MM.1S (cell line): ENCODE results near the gene HSDL1.

Source experiments
- DNase-seq: peaks from one replicate; pipeline ENCODE4 v3.0.0-alpha.2; 2015
- H2AFZ ChIP-seq: fragments of 300-600 bp; sonication (generic); 2 replicates; pipeline ENCODE4 v1.6.0; 2016; ENCODE audit warnings: antibody characterized with exemption, low read length
- H3F3A ChIP-seq: fragments of 300-600 bp; sonication (generic); 2 replicates; pipeline ENCODE4 v1.6.1; 2016; ENCODE audit warnings: mild to moderate bottlenecking, antibody characterized with exemption, low read length, moderate library complexity, mixed read lengths; ENCODE audit not compliant: insufficient read depth
- H3K27ac ChIP-seq: fragments of 300-600 bp; sonication (generic); 2 replicates; pipeline ENCODE4 v1.5.1; 2016; ENCODE audit warnings: mild to moderate bottlenecking, low read length
- H3K27me3 ChIP-seq: fragments of 300-600 bp; sonication (generic); replicated peaks from 2 replicates; pipeline ENCODE4 v1.6.0; 2016; ENCODE audit warnings: low read length; ENCODE audit not compliant: insufficient read depth
- H3K36me3 ChIP-seq: fragments of 300-600 bp; sonication (generic); replicated peaks from 2 replicates; pipeline ENCODE4 v1.6.1; 2016; ENCODE audit warnings: mild to moderate bottlenecking, low read length, mixed read lengths; ENCODE audit not compliant: insufficient read depth
- H3K4me1 ChIP-seq: fragments of 300-600 bp; sonication (generic); 2 replicates; pipeline ENCODE4 v1.6.1; 2016; ENCODE audit warnings: low read length, mixed read lengths
- H3K4me2 ChIP-seq: fragments of 300-600 bp; sonication (generic); 2 replicates; pipeline ENCODE4 v1.6.0; 2016; ENCODE audit warnings: low read depth, low read length
- H3K4me3 ChIP-seq: fragments of 300-600 bp; sonication (generic); 2 replicates; pipeline ENCODE4 v1.5.1; 2016; ENCODE audit warnings: low read length, mixed read lengths
- H3K79me2 ChIP-seq: fragments of 300-600 bp; sonication (generic); 2 replicates; pipeline ENCODE4 v1.6.1; 2016; ENCODE audit warnings: mixed run types, low read length, mixed read lengths
- H3K9ac ChIP-seq: fragments of 300-600 bp; sonication (generic); 2 replicates; pipeline ENCODE4 v1.6.1; 2016; ENCODE audit warnings: low read length, mixed read lengths
- H3K9me2 ChIP-seq: fragments of 300-600 bp; sonication (generic); replicated peaks from 2 replicates; pipeline ENCODE4 v1.6.1; 2016; ENCODE audit warnings: mild to moderate bottlenecking, low read length, mixed read lengths; ENCODE audit not compliant: insufficient read depth
- H3K9me3 ChIP-seq: fragments of 300-600 bp; sonication (generic); replicated peaks from 2 replicates; pipeline ENCODE4 v1.6.1; 2016; ENCODE audit warnings: mild to moderate bottlenecking, low read length, mixed read lengths; ENCODE audit not compliant: insufficient read depth
- H4K20me1 ChIP-seq: fragments of 300-600 bp; sonication (generic); 2 replicates; pipeline ENCODE4 v1.6.1; 2016; ENCODE audit warnings: mild to moderate bottlenecking, low read length, moderate library complexity, mixed read lengths; ENCODE audit not compliant: insufficient read depth
- EZH2 ChIP-seq: fragments of 300-600 bp; sonication (generic); optimal IDR thresholded peaks from 2 replicates; pipeline ENCODE3; 2017; ENCODE audit warnings: low read depth, mild to moderate bottlenecking, antibody characterized with exemption, low read length, mixed read lengths
- EZH2phosphoT487 ChIP-seq: fragments of 300-600 bp; sonication (generic); IDR thresholded peaks from 2 replicates; pipeline ENCODE4 v1.6.1; 2018; ENCODE audit warnings: antibody characterized with exemption, low read length
- TF ChIP-seq, protein P1 (sequence below): fragments of 300-600 bp; sonication (generic); IDR thresholded peaks from 2 replicates; pipeline ENCODE4 v1.5.1; 2016; ENCODE audit warnings: antibody characterized with exemption, low read length, mixed read lengths

The HSDL1 gene

DNA sequence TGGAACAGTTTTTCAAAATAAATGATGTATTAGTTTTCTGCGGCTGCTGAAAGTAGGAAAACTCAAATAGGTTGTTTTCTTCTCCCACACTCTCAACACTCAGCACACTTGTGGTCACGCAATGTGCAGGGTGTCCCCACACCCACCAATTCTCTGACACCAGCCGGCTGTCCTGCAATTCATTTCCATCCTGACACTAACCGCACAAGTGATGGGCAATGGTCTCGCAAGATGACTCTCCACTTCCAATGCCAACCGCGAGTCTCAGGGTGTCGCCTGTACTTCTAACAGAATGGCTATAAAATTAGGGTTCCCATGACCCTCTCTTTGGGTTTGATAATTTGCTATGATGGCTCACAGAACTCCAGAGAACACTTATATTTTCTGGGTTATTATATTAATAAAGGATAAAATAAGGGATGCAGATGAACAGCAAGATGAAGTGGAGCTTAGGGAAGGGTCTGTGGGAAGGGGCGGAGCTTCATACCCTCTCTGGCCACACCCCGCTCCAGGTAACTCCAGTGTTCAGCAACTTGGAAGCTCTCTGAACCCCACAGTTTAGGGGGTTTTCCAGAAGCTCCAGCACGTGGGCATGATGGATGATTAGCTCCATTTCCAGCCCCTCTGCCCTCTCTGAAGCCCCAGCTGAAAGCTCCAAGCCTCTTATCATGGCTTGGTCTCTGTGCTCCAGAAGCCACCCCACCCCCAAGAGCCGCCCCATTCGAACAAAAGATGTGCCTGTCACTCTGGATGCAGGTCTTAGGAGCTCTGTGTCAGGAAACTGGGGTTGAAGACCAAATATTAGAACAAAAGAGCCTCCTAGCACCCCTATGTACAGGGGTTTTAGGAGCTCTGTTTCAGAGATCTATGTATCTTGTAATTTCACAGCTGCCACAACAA is 22.1 kb upstream of the HSDL1 start:
- Histone ChIP-seq H3K27ac (no peak overlapping the region), H3K36me3 (no peaks in the 10 kb centered on the region), H4K20me1 (no peaks in the 10 kb centered on the region), H3K9me2 (no peaks in the 10 kb centered on the region), H3K9ac (no peak overlapping the region), H3K4me2 (no peak overlapping the region), H3K79me2 (no peaks in the 10 kb centered on the region), H3K9me3 (no peaks in the 10 kb centered on the region), H3F3A (no peaks in the 10 kb centered on the region), H3K27me3 (no peaks in the 10 kb centered on the region), H3K4me1 (no peaks in the 10 kb centered on the region), H3K4me3 (no peak overlapping the region), H2AFZ (no peak overlapping the region)
- DNase-seq: no peak
- no peak for TF ChIP-seq EZH2
- TF ChIP-seq, protein P1, sequence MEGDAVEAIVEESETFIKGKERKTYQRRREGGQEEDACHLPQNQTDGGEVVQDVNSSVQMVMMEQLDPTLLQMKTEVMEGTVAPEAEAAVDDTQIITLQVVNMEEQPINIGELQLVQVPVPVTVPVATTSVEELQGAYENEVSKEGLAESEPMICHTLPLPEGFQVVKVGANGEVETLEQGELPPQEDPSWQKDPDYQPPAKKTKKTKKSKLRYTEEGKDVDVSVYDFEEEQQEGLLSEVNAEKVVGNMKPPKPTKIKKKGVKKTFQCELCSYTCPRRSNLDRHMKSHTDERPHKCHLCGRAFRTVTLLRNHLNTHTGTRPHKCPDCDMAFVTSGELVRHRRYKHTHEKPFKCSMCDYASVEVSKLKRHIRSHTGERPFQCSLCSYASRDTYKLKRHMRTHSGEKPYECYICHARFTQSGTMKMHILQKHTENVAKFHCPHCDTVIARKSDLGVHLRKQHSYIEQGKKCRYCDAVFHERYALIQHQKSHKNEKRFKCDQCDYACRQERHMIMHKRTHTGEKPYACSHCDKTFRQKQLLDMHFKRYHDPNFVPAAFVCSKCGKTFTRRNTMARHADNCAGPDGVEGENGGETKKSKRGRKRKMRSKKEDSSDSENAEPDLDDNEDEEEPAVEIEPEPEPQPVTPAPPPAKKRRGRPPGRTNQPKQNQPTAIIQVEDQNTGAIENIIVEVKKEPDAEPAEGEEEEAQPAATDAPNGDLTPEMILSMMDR: no peak
- TF ChIP-seq EZH2phosphoT487: no peak

DNA sequence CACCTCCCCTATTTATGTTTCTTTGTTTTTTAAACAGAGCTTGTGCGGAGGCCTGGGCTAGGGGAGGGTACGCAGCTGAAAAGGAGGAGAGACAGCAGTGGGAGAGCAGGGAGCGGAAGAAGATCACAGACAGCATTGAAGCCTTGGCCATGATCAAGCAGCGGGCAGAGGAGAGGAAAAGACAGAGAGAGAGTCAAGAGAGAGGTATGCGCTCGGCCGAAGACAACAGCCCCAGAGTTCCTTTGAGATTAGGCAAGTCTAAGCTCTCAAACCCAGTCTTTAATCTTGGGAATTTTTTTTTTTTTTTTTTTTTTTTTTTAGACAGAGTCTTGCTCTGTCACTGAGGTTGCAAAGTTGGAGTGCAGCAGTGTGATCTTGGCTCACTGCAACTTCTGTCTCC is 20.8 kb upstream of the HSDL1 start:
- H3K9me2 ChIP-seq: no peaks in the 10 kb centered on the region
- H4K20me1 ChIP-seq: no peaks in the 10 kb centered on the region
- no peaks in the 10 kb centered on the region for H3K4me1 ChIP-seq
- no peak overlapping the region for H2AFZ ChIP-seq
- H3K79me2 ChIP-seq: no peaks in the 10 kb centered on the region
- H3K27me3 ChIP-seq: no peaks in the 10 kb centered on the region
- H3K4me2 ChIP-seq: no peak overlapping the region
- no peak for DNase-seq
- TF ChIP-seq EZH2phosphoT487 (no peak), EZH2 (no peak)
- TF ChIP-seq, protein P1: no peak
- H3K27ac ChIP-seq: no peak overlapping the region
- H3K9ac ChIP-seq: no peak overlapping the region
- no peaks in the 10 kb centered on the region for H3K9me3 ChIP-seq
- H3F3A ChIP-seq: no peaks in the 10 kb centered on the region
- no peaks in the 10 kb centered on the region for H3K36me3 ChIP-seq
- H3K4me3 ChIP-seq: no peak overlapping the region

DNA sequence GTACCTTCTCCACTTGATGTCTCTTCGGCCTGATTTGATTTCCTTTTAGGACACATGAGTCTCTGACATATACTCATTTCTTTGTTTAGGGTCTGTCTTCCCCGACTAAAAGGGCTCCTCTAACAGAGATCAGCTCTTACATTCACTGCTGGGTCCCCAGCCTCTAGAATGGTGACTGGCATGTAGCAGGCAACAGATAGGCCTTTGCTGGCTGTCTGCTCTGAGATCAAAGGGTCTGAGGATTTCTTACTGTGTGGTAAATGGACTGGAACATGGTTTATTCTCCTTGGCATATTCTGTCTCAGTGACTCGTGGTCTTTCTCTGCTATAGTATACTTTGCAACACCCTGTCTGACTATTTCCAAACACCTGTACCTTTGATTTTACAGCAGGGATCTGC is 16.8 kb upstream of the HSDL1 start:
- no peaks in the 10 kb centered on the region for H3K9me3 ChIP-seq
- no peak for TF ChIP-seq EZH2phosphoT487
- TF ChIP-seq, protein P1: no peak
- no peak for TF ChIP-seq EZH2
- no peak overlapping the region for H3K9ac ChIP-seq
- no peaks in the 10 kb centered on the region for H3K36me3 ChIP-seq
- no peaks in the 10 kb centered on the region for H3K27me3 ChIP-seq
- DNase-seq: no peak
- no peak overlapping the region for H3K4me2 ChIP-seq
- H3K9me2 ChIP-seq: no peaks in the 10 kb centered on the region
- no peak overlapping the region for H3K4me3 ChIP-seq
- H4K20me1 ChIP-seq: no peaks in the 10 kb centered on the region
- H3K79me2 ChIP-seq: no peaks in the 10 kb centered on the region
- no peak overlapping the region for H2AFZ ChIP-seq
- H3F3A ChIP-seq: no peaks in the 10 kb centered on the region
- no peak overlapping the region for H3K27ac ChIP-seq
- H3K4me1 ChIP-seq: no peaks in the 10 kb centered on the region
